Kidney (tissue), 14 donors: ENCODE results near the gene POLR1F. TPM values are rescaled to one million over a fixed set of nuclear protein-coding genes. Genes with fewer than 3 reads are reported as not detected.
"Not testable (repeated sequence)": the region's sequence is repeated elsewhere in the genome, so short reads cannot be mapped to it uniquely, and the experiment has no call there.

Experiments
- DNase-seq, 5 donors: peaks; one replicate each; pipeline ENCODE4 v3.0.0-alpha.2; 2013 to 2020
- FAIRE-seq: peaks from 2 replicates; lab custom pipeline; 2012; peaks lifted over from hg19 to GRCh38; lab: Jason Lieb, UNC
- H3K27ac ChIP-seq, 2 donors: one replicate each; pipeline ENCODE4 v1.7.0; 2013; ENCODE audit warnings: low read depth in 2 of 2, low read length in 2 of 2, inconsistent platforms in 1 of 2
- H3K27me3 ChIP-seq: one replicate; pipeline ENCODE4 v1.7.1; 2013; ENCODE audit warnings: low read length, inconsistent platforms; ENCODE audit not compliant: control insufficient read depth, insufficient read depth
- H3K36me3 ChIP-seq, 3 donors: one replicate each; pipeline versions ENCODE4 v1.7.0 to v1.7.1; 2013; ENCODE audit warnings: low read length in 3 of 3, control low read depth in 1 of 3, inconsistent platforms in 1 of 3; ENCODE audit not compliant: insufficient read depth in 3 of 3, control insufficient read depth in 2 of 3
- H3K4me1 ChIP-seq, 3 donors: one replicate each; pipeline versions ENCODE4 v1.7.0 to v1.7.1; 2013; ENCODE audit warnings: low read length in 3 of 3, inconsistent platforms in 1 of 3, low read depth in 1 of 3; ENCODE audit not compliant: control insufficient read depth in 2 of 3, insufficient read depth in 2 of 3
- H3K4me3 ChIP-seq, 3 donors: one replicate each; pipeline versions ENCODE4 v1.7.0 to v1.8.1; 2013; ENCODE audit warnings: low read length in 3 of 3, control low read depth in 1 of 3, inconsistent platforms in 1 of 3
- H3K9ac ChIP-seq, 3 donors: one replicate each; pipeline versions ENCODE4 v1.7.0 to v1.7.1; 2013; ENCODE audit warnings: low read length in 3 of 3, control low read depth in 1 of 3, inconsistent platforms in 1 of 3
- H3K9me3 ChIP-seq, 3 donors: one replicate each; pipeline versions ENCODE4 v1.7.0 to v1.7.1; 2013; ENCODE audit warnings: low read length in 3 of 3, control low read depth in 1 of 3, inconsistent platforms in 1 of 3; ENCODE audit not compliant: control insufficient read depth in 2 of 3, insufficient read depth in 1 of 3
- CTCF ChIP-seq: IDR thresholded peaks from 3 replicates; pipeline ENCODE4 v1.5.1; 2012; ENCODE audit warnings: mild to moderate bottlenecking, moderate library complexity, borderline replicate concordance; ENCODE audit not compliant: insufficient read depth; ENCODE audit errors: extremely low read depth
- intact Hi-C: fragments of 100-400 bp; cut with DNase I; formaldehyde crosslinking; loops from one replicate; pipeline ENCODE4 v1.11.1; 2022
- polyA plus RNA-seq: library from polyadenylated mRNA; stranded (reverse); fragments of 350-450 nt; fragmentation: Illumina TruSeq; extraction: RNeasy Lipid Tissue Mini Kit (QIAGEN cat#74804); gene quantifications from one replicate; pipeline ENCODE4 v1.2.3, GENCODE V29; 2014; ENCODE audit warnings: low read depth, low replicate concordance; ENCODE audit not compliant: insufficient read depth
- total RNA-seq: library from RNA; stranded (reverse); fragmentation: NEBNext Ultra II Directional; extraction: Animal tissue kit (Norgen Biotek cat#: 25700); gene quantifications from one replicate; pipeline ENCODE4 v1.2.1, GENCODE V29; 2021
- donor health status: control.
- donor health status: control.
- donor health status: control.
- donor health status: control.
- donor health status: control.
- donor health status: DM: yes; HTN: yes; CAD: no.
- donor health status: Normal renal cell carcinoma (clear cell type).

POLR1F gene
- total and polyA plus RNA-seq, 2 donors from 2014 or later: 5.3 to 13.3 TPM

GRCh38 chr7:19692111-19692828 lies 16.6 kb downstream of the POLR1F start:
- Histone ChIP-seq H3K4me1 (no peaks in the 10 kb centered on the region), H3K27ac (no peak overlapping the region), H3K27me3 (no peaks in the 10 kb centered on the region), H3K4me3 (no peak overlapping the region), H3K36me3 (no peaks in the 10 kb centered on the region), H3K9me3 (no peaks in the 10 kb centered on the region), H3K9ac (no peak overlapping the region)
- TF ChIP-seq CTCF: no peak
- FAIRE-seq (no peak), DNase-seq (peak in 1 of 5 donors; percentile 65)
- intact Hi-C loops: no loop called here

- Histone ChIP-seq H3K27me3 (no peaks in the 10 kb centered on the region), H3K9ac (no peak overlapping the region), H3K4me1 (no peaks in the 10 kb centered on the region), H3K9me3 (no peaks in the 10 kb centered on the region), H3K27ac (no peak overlapping the region), H3K36me3 (no peaks in the 10 kb centered on the region), H3K4me3 (no peak overlapping the region)
- intact Hi-C loops: no loop called here
- TF ChIP-seq CTCF: no peak
- FAIRE-seq: no peak
- DNase-seq: no peak
These were observed 18.1 kb downstream of the POLR1F start for GRCh38 chr7:19690736-19691135.

DNA sequence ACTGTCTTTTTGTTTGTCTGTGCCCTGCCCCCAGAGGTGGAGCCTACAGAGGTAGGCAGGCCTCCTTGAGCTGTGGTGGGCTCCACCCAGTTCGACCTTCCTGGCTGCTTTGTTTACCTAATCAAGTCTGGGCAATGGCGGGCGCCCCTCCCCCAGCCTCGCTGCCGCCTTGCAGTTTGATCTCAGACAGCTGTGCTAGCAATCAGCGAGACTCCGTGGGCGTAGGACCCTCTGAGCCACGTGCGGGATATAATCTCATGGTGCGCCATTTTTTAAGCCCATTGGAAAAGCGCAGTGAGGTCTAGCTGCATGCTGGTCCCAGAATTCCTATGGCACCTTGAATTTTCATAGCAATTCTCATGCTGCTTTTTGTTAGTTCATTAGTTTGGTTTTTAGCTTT lies 19.7 kb downstream of the POLR1F start:
- H3K27me3 ChIP-seq, FAIRE-seq, intact Hi-C loops, H3K4me1 ChIP-seq, H3K27ac ChIP-seq, H3K4me3 ChIP-seq, H3K9ac ChIP-seq, H3K36me3 ChIP-seq, DNase-seq, H3K9me3 ChIP-seq: not testable (repeated sequence)

DNA sequence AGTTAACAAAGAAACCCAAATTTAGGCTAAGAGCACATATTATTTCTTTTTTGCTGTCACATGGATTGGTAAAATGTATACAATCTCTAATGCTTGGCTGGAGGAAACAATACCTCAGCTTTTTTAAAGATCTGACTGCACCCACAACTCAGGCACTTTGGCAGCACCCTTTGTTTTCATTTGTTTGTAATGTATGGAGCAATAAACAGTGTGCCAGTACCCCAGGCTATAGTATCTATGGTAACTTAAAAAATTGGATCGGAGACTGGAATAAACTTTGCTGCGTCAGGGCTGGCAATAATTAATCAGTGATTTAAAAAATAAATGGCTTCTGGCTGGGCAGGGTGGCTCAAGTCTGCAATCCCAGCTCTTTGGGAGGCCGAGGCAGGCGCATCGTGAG lies 27.2 kb downstream of the POLR1F start:
- H3K9me3 ChIP-seq: no peaks in the 10 kb centered on the region
- FAIRE-seq (no peak), DNase-seq (no peak)
- H3K36me3 ChIP-seq: no peaks in the 10 kb centered on the region
- H3K27me3 ChIP-seq: no peaks in the 10 kb centered on the region
- H3K4me3 ChIP-seq: no peak overlapping the region
- H3K27ac ChIP-seq: no peak overlapping the region
- TF ChIP-seq CTCF: no peak
- intact Hi-C loops: no loop called here
- no peak overlapping the region for H3K9ac ChIP-seq
- no peaks in the 10 kb centered on the region for H3K4me1 ChIP-seq
